KMS-11 (cell line): ENCODE data around the gene URB1.
"Not testable (repeated sequence)": the region's sequence is repeated elsewhere in the genome, so short reads cannot be mapped to it uniquely, and the experiment has no call there.

Experiments
- H2AFZ ChIP-seq: fragments of 200-600 bp; sonication (generic); 2 replicates; pipeline ENCODE4 v1.6.1; 2016; ENCODE audit warnings: antibody characterized with exemption, mixed run types, low read depth
- H3K27ac ChIP-seq: fragments of 200-600 bp; sonication (generic); 2 replicates; pipeline ENCODE4 v1.6.1; 2016; ENCODE audit warnings: mild to moderate bottlenecking, mixed run types
- H3K27me3 ChIP-seq: fragments of 200-600 bp; sonication (generic); 2 replicates; pipeline ENCODE4 v1.6.1; 2017; ENCODE audit warnings: mild to moderate bottlenecking, low read depth, mixed run types, moderate library complexity; ENCODE audit not compliant: insufficient read depth
- H3K36me3 ChIP-seq: fragments of 200-600 bp; sonication (generic); 2 replicates; pipeline ENCODE4 v1.6.1; 2017; ENCODE audit warnings: mild to moderate bottlenecking, mixed run types; ENCODE audit not compliant: insufficient read depth
- H3K4me1 ChIP-seq: fragments of 200-600 bp; sonication (generic); 2 replicates; pipeline ENCODE4 v1.6.1; 2016; ENCODE audit warnings: mild to moderate bottlenecking, low read depth, mixed run types; ENCODE audit not compliant: poor library complexity, severe bottlenecking
- H3K4me2 ChIP-seq: fragments of 200-600 bp; sonication (generic); 2 replicates; pipeline ENCODE4 v1.7.0; 2016; ENCODE audit warnings: mild to moderate bottlenecking, mixed run types
- H3K4me3 ChIP-seq: fragments of 200-600 bp; sonication (generic); IDR thresholded peaks from 2 replicates; pipeline ENCODE4 v1.6.1; 2017; ENCODE audit warnings: low read depth, low read length, mixed read lengths; ENCODE audit not compliant: insufficient read depth
- H3K79me2 ChIP-seq: fragments of 200-600 bp; sonication (generic); 2 replicates; pipeline ENCODE4 v1.6.1; 2016; ENCODE audit warnings: low read depth, mixed run types; ENCODE audit not compliant: insufficient read depth
- H3K9ac ChIP-seq: fragments of 200-600 bp; sonication (generic); 2 replicates; pipeline ENCODE4 v1.6.1; 2016; ENCODE audit warnings: mild to moderate bottlenecking, mixed run types
- H4K20me1 ChIP-seq: fragments of 200-600 bp; sonication (generic); 2 replicates; pipeline ENCODE4 v1.6.1; 2016; ENCODE audit warnings: mild to moderate bottlenecking, mixed run types; ENCODE audit not compliant: insufficient read depth
- CTCF ChIP-seq: fragments of 200-600 bp; sonication (generic); conservative IDR thresholded peaks from 2 replicates; pipeline ENCODE4 v1.6.1; 2017; ENCODE audit warnings: low read depth, mild to moderate bottlenecking, antibody characterized with exemption, low read length, moderate library complexity, mixed read lengths

Gene URB1

GRCh38 chr21:32403201-32403777 lies 10.5 kb upstream of the URB1 start:
- Histone ChIP-seq H3K4me2 (peak overlapping the region; percentile 20), H3K4me1 (peaks cover 11% of the 10 kb centered on the region), H4K20me1 (no peaks in the 10 kb centered on the region), H3K27ac (no peak overlapping the region), H3K9ac (no peak overlapping the region), H3K27me3 (no peaks in the 10 kb centered on the region), H3K36me3 (no peaks in the 10 kb centered on the region), H3K79me2 (no peaks in the 10 kb centered on the region), H2AFZ (peak overlapping the region; percentile 35), H3K4me3 (no peak overlapping the region)
- peak; percentile 89 for TF ChIP-seq CTCF

GRCh38 chr21:32393677-32394001 lies 827 bp upstream of the URB1 start:
- H2AFZ ChIP-seq, result peak overlapping the region; percentile 75

GRCh38 chr21:32392299-32392879 lies 423 bp downstream of the URB1 start:
- Histone ChIP-seq H3K4me2 (peak overlapping the region; percentile 99), H3K27me3 (no peaks in the 10 kb centered on the region), H3K4me3 (peak overlapping the region; percentile 50), H3K79me2 (peaks cover 53% of the 10 kb centered on the region), H3K36me3 (no peaks in the 10 kb centered on the region), H4K20me1 (peaks cover 22% of the 10 kb centered on the region), H3K4me1 (peaks cover 39% of the 10 kb centered on the region), H2AFZ (peak overlapping the region; percentile 75), H3K9ac (peak overlapping the region; percentile 55), H3K27ac (peak overlapping the region; percentile 15; the same call in 1 of the 2 replicates)
- no peak for TF ChIP-seq CTCF

More at GRCh38 chr21:32393677-32394001, 827 bp upstream of the URB1 start:
- Histone ChIP-seq H3K4me3 (no peak overlapping the region), H3K27ac (peak overlapping the region; percentile 68), H3K4me2 (peak overlapping the region; percentile 66), H4K20me1 (peaks cover 9% of the 10 kb centered on the region; the same call in 1 of the 2 replicates), H3K9ac (peak overlapping the region; percentile 55; the same call in 1 of the 2 replicates), H3K36me3 (no peaks in the 10 kb centered on the region), H3K27me3 (no peaks in the 10 kb centered on the region), H3K79me2 (peaks cover 40% of the 10 kb centered on the region), H3K4me1 (peaks cover 27% of the 10 kb centered on the region)
- no peak for TF ChIP-seq CTCF

GRCh38 chr21:32391755-32392154 lies 1.1 kb downstream of the URB1 start:
- no peak for TF ChIP-seq CTCF
- no peak overlapping the region for H3K4me3 ChIP-seq
- peaks cover 59% of the 10 kb centered on the region for H3K79me2 ChIP-seq
- peaks cover 41% of the 10 kb centered on the region for H3K4me1 ChIP-seq
- peak overlapping the region; percentile 15; the same call in 1 of the 2 replicates for H3K27ac ChIP-seq
- peak overlapping the region; percentile 99 for H3K4me2 ChIP-seq
- H4K20me1 ChIP-seq, result peaks cover 27% of the 10 kb centered on the region
- H2AFZ ChIP-seq, result no peak overlapping the region
- H3K27me3 ChIP-seq, result no peaks in the 10 kb centered on the region
- peak overlapping the region; percentile 55; the same call in 1 of the 2 replicates for H3K9ac ChIP-seq
- no peaks in the 10 kb centered on the region for H3K36me3 ChIP-seq

- not testable (repeated sequence) for H3K4me3 ChIP-seq, H3K27me3 ChIP-seq, H3K36me3 ChIP-seq, H2AFZ ChIP-seq, H3K9ac ChIP-seq, H3K27ac ChIP-seq, H3K4me2 ChIP-seq
- peaks cover 33% of the 10 kb centered on the region for H4K20me1 ChIP-seq
- peaks cover 41% of the 10 kb centered on the region for H3K4me1 ChIP-seq
- peaks cover 70% of the 10 kb centered on the region for H3K79me2 ChIP-seq
Observed at GRCh38 chr21:32390537-32391224, 2.1 kb downstream of the URB1 start.
